GM18498 (cell line): ENCODE results near the gene GTF2IRD1.
"Not testable (repeated sequence)": the region's sequence is repeated elsewhere in the genome, so short reads cannot be mapped to it uniquely, and the experiment has no call there.

Experiments
- ATAC-seq: cut with Tn5 transposase; IDR thresholded peaks from one replicate; pipeline ENCODE4 v1.9.1; 2021; ENCODE audit warnings: mild to moderate bottlenecking, moderate library complexity; ENCODE audit not compliant: unreplicated experiment

Gene GTF2IRD1

DNA sequence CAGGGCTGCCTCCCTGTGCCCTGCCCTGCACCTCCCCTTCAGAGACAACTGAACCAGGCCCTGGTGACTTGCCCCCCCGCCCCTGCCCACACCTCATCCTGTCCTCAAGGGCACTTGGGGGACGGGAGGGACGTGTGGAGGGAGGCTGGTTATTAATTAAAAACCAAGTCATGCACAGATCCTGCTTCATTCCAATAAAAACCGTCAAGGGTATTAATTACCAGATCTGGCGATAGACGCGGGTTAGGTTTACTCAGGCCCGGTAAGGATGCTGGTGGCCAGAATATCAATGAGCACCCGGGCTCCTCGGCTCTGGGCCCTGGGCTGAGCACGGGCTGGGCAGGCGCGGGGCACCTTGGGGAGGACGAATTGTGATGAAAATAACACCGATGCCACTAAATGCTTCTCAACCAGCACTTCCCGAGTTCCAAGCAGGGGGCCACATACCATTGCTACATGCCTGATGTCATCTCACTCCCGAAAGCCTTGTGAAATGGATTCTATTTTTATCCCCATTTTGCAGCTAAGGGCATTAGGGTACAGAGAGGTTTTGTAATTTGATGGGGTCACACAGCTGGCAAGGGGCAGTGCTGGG lies 24.5 kb upstream of the GTF2IRD1 start:
- no peak for ATAC-seq

- ATAC-seq: not testable (repeated sequence)
These were observed 23.3 kb upstream of the GTF2IRD1 start for GRCh38 chr7:74430409-74430808.

- ATAC-seq: no peak
These were observed 22.7 kb upstream of the GTF2IRD1 start for GRCh38 chr7:74430961-74431466.

- not testable (repeated sequence) for ATAC-seq
These were observed 16.5 kb upstream of the GTF2IRD1 start for GRCh38 chr7:74437291-74437571.

DNA sequence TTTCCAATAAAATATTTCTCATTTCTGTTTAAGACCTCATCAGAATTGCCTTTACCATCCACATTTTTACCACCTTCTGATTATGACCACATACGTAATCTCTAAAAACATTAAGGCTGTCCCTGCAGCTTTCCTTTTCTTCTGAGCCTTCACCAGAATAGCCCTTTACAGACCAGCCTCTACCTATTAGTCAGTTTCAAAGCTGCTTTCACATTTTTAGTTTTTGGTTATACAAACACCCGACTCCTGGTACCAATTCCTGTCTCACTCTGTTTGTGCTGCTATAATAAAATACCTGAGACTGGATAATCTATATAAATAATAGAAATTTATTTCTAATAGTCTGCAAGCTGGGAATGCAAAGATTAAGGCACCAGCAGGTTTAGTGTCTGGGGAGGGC lies 15.4 kb upstream of the GTF2IRD1 start:
- no peak for ATAC-seq

DNA sequence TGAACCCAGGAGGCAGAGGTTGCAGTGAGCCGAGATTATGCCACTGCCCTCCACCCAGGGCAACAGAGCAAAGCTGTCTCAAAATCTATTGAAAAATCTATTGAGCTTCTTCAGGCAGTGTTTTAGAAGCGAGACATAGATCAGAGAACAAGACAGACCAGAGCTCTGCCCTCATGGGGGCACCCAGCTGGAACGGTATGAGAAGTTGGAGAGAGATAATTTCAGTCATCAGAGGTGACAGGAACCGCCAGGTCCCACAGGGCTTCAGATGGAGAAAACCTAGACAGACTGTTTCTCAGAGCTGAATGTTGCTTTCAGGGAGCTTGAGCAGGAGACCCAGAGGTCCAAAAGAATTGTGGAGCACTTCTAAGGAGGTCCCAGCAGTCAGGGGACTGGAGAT lies 14.2 kb upstream of the GTF2IRD1 start:
- ATAC-seq: no peak

- ATAC-seq: not testable (repeated sequence)
These were observed 13.6 kb upstream of the GTF2IRD1 start for GRCh38 chr7:74440143-74440542.

GRCh38 chr7:74441801-74442200 lies 11.9 kb upstream of the GTF2IRD1 start:
- no peak for ATAC-seq

GRCh38 chr7:74443543-74444247 lies 10.0 kb upstream of the GTF2IRD1 start:
- no peak for ATAC-seq

DNA sequence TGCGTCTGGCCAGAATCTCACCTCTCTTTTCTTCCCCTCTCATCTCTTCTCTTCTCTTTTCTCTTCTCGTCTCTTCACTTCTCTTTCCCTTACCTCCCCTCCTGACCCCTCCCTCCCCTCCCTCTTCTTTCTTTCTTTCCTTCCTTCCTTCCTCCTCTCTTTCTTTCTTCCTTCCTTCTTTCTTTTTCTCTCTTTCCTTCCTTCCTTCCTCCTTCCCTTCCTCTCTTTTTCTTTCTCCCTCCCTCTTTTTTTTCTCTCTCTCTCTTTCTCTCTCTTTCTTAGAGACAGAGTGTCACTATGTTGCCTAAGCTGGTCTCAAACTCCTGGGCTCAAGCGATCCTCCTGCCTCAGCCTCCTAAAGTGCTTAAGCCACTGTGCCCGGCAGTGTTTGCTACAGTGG lies 4.6 kb upstream of the GTF2IRD1 start:
- no peak for ATAC-seq

- no peak for ATAC-seq
These were observed 3.8 kb upstream of the GTF2IRD1 start for GRCh38 chr7:74449809-74450397.

GRCh38 chr7:74452748-74453321 lies 871 bp upstream of the GTF2IRD1 start:
- no peak for ATAC-seq

DNA sequence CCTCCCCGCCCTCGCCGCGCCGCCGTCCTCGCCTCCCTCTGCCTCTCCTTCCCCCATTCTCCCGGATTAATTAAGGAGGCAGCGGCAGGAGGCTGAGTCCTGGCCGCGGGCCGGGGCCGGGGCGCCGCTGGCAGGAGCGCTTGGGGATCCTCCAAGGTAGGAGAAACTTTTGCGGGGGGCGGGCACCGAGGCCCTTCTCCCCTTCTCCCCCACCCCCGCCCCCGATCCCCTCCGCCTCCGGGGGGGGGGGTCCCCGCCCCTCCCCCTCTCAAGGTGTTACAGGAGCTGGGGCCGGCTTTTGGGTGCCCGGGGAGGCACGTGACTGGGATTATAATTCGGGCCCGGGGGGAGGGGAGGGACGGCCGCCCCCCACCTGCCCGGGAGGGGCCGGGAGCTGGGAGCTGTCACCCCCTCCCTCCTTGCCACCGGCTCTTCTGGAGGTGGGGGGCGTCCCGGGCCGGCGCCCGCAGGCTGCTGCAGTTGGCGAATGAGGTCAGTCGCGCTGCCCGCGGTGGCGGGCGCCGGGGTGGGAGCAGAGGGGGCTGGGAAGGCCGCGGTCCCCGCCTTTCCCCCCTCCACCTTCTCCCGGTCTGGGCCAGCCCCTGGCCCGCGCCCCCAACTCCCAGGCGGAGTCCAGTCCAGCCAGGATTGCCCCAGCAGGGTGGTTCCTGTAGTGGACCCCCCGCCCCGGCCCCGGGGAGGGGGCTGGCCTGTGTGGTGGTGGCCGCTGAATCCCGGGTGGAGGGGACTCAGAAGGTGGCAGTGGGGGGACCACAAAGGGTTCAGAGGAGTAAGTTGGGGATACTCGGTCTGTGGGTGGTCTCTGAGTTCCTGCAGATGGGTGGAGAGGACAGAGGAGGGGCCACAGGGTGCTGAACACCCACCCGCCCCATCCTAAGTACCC lies 567 bp downstream of the GTF2IRD1 start:
- ATAC-seq: no peak

GRCh38 chr7:74454925-74455288 lies 1.2 kb downstream of the GTF2IRD1 start:
- no peak for ATAC-seq

- no peak for ATAC-seq
These were observed 1.6 kb downstream of the GTF2IRD1 start for GRCh38 chr7:74455291-74455804.

DNA sequence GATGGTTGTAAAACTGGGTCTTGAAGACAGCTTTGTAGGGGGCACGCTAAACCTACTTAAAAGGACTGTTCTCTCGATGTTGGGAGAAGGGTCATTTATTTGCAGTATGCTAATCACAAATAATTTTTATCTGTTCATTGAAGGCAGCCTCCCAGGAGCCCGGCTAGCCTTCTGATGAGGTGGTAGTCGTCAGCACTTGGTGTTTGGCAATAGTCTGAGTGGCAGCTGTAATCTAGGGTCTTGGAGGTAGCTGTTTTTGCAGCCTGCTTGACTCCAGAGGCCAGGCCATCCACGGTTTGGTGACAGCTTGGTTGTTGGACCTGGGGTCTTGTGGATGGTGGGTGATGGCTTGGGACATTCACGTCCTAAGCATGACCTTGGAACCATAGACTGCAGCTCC lies 2.2 kb downstream of the GTF2IRD1 start:
- ATAC-seq: no peak

DNA sequence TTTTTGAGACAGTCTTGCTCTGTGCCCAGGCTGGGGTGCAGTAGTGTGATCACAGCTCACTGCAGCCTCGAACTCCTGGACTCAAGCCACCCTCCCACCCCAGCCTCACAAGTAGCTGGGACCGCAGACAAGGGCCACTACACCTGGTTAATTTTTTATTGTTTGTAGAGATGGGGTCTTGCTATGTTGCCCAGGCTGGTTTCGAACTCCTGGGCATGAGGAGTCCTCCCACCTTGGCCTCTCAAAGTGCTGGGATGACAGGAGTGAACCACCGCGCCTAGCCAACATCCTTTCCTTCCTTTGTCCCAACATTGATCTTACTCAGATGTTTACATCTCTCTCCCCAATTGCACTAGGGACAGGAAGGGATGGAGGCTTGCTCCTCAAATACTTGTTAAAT lies 3.3 kb downstream of the GTF2IRD1 start:
- ATAC-seq: no peak

DNA sequence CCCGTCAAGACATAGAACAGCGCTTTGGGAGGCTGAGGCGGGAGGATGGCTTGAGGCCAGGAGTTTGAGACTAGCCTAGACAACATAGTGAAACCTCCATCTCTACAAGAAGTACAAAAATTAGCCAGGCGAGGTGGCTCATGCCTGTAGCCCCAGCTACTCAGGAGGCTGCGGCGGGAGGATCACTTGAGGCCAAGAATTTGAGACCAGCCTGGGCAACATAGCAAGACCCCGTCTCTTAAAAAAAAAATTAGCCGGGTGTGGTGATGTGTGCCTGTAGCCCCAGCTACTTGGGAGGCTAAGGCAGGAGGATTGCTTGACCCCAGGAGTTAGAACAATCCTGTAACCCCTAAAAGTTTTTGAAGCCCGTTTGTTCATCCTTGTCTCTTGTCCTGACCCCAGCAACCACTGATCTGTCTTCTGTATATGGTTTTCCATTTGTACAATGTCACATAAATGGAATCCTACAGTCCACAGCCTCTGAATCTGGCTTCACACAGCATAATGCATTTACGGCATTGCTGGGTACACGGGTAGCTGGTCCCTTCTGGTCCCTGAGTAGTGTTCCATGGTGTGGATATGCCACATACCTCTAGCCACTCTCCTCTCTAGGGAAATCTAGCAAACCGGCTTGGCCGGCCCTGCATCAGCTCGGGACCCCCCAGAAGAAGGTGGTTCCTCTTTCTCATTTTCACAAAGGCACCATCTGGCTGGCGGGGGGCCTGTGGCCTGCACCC lies 8.4 kb downstream of the GTF2IRD1 start:
- ATAC-seq: no peak

DNA sequence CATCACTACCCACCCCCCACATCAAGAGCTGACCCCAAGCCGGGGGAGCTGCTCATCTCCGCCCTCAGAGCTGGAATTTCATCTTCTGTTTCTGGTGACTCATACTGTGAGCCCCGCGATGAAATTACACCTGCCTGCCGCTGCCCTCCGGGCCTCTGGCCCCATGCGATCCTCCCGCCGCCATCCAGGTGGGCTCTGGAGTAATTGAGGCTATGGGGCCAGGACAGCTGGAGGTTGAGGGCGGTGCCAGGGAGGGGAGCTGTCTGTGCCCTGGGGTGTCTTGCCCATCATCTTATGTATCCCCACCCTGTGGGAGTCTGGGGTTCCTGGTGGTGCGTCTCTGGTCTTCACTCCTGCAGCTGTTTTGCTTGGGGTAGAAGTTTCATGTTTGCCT lies 9.0 kb downstream of the GTF2IRD1 start:
- no peak for ATAC-seq
